Measurements from ENCODE around the gene KDM2A.

- no peak for TF ChIP-seq RFX5 (IDR thresholded peaks at IDR 0.05; ENCODE audit: low read depth, low read length)
- no peak for TF ChIP-seq CTCF (CRISPR knock-in tag; IDR thresholded peaks at IDR 0.05)
- TF ChIP-seq POLR2AphosphoS5 (IDR thresholded peaks at IDR 0.05; ENCODE audit: low read depth, low read length): no peak
- no peak for TF ChIP-seq ELF1 (CRISPR knock-in tag; IDR thresholded peaks at IDR 0.05)
- TF ChIP-seq THAP7 (CRISPR knock-in tag; IDR thresholded peaks at IDR 0.05): no peak
- TF ChIP-seq ZNF766 (CRISPR knock-in tag; IDR thresholded peaks at IDR 0.05; ENCODE audit: borderline replicate concordance): no peak
- TF ChIP-seq TARDBP (CRISPR knock-in tag; IDR thresholded peaks at IDR 0.05): no peak
- no peak for TF ChIP-seq ZNF678 (CRISPR knock-in tag; IDR thresholded peaks at IDR 0.05)
- no peak for TF ChIP-seq ZNF232 (CRISPR knock-in tag; IDR thresholded peaks at IDR 0.05; ENCODE audit: borderline replicate concordance)
These were observed 20.1 kb upstream of the KDM2A start for GRCh38 chr11:67098799-67099429.
